ENCODE data around the gene BOD1L2.

BOD1L2 gene

GRCh38 chr18:57195341-57195740 lies 48.5 kb downstream of the BOD1L2 start:
- TF ChIP-seq CTCF (IDR thresholded peaks at IDR 0.05; ENCODE audit: low read length, missing control alignments) = no peak
- H3K4me3 ChIP-seq (replicated peaks; ENCODE audit: low read depth, low read length) = no peak overlapping the region
- no peak for DNase-seq (ENCODE audit: low read depth)

- DNase-seq (ENCODE audit: low read depth) = no peak
- no peak overlapping the region for H3K4me3 ChIP-seq (replicated peaks; ENCODE audit: low read depth, low read length)
- TF ChIP-seq CTCF (IDR thresholded peaks at IDR 0.05; ENCODE audit: low read length, missing control alignments) = no peak
Measured at GRCh38 chr18:57197261-57197660, 50.4 kb downstream of the BOD1L2 start.

- no peak for TF ChIP-seq CTCF (IDR thresholded peaks at IDR 0.05; ENCODE audit: low read length, missing control alignments)
- DNase-seq (ENCODE audit: low read depth) = no peak
- H3K4me3 ChIP-seq (replicated peaks; ENCODE audit: low read depth, low read length) = no peak overlapping the region
Measured at GRCh38 chr18:57198073-57198472, 51.2 kb downstream of the BOD1L2 start.
